Panc1 (cell line): Measurements from ENCODE around the gene ZNF490.

Source experiments
- POLR2AphosphoS5 ChIP-seq: IDR thresholded peaks from 2 replicates; pipeline ENCODE4 v1.6.1; 2012; ENCODE audit warnings: mild to moderate bottlenecking, low read depth, low read length, moderate library complexity
- TF ChIP-seq, protein P1 (sequence below): fragments of 450-650 bp; IDR thresholded peaks from 2 replicates; pipeline ENCODE4 v1.5.1; 2017; ENCODE audit warnings: mild to moderate bottlenecking

DNA sequence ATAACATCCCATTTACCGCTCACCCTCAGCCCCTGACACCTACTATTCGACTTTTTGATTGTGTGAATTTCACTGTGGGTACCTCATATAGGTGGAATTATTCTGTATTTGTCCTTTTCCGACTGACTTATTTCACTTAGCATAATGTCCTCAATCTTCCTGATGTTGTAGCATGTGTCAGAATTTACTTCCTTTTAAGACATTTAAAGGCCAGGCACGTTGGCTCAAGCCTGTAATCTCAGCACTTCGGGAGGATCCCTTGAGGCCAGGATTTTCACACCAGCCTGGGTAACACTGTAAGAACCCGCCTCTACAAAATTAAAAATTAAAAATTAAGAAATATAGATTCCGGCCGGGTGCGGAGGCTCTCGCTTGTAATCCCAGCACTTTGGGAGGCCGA, 13.0 kb downstream of the ZNF490 start:
- TF ChIP-seq, protein P1, sequence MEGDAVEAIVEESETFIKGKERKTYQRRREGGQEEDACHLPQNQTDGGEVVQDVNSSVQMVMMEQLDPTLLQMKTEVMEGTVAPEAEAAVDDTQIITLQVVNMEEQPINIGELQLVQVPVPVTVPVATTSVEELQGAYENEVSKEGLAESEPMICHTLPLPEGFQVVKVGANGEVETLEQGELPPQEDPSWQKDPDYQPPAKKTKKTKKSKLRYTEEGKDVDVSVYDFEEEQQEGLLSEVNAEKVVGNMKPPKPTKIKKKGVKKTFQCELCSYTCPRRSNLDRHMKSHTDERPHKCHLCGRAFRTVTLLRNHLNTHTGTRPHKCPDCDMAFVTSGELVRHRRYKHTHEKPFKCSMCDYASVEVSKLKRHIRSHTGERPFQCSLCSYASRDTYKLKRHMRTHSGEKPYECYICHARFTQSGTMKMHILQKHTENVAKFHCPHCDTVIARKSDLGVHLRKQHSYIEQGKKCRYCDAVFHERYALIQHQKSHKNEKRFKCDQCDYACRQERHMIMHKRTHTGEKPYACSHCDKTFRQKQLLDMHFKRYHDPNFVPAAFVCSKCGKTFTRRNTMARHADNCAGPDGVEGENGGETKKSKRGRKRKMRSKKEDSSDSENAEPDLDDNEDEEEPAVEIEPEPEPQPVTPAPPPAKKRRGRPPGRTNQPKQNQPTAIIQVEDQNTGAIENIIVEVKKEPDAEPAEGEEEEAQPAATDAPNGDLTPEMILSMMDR = no peak
- no peak for TF ChIP-seq POLR2AphosphoS5
